H9 (cell line): ENCODE results near the gene PGPEP1. TPM values are rescaled to one million over a fixed set of nuclear protein-coding genes. Genes with fewer than 3 reads are reported as not detected.
A peak's percentile ranks its signal among the peaks of the same experiment; 100 is the strongest.

Experiments used
- DNase-seq: peaks from one replicate; pipeline ENCODE4 v3.0.0-alpha.2; 2017
- H2AFZ ChIP-seq: one replicate; pipeline ENCODE4 v1.6.1; 2013; ENCODE audit warnings: mild to moderate bottlenecking, low read length, control low read depth, moderate library complexity
- H2AK5ac ChIP-seq: 2 replicates; pipeline ENCODE4 v1.6.1; 2013; ENCODE audit warnings: low read length, control low read depth, mixed read lengths; ENCODE audit not compliant: insufficient read length
- H2BK120ac ChIP-seq: one replicate; pipeline ENCODE4 v1.6.1; 2013; ENCODE audit warnings: low read depth, mild to moderate bottlenecking, low read length, control low read depth, inconsistent platforms; ENCODE audit not compliant: poor library complexity, severe bottlenecking
- H2BK12ac ChIP-seq: 2 replicates; pipeline ENCODE4 v1.6.1; 2013; ENCODE audit warnings: low read length, control low read depth, mixed read lengths, low read depth; ENCODE audit not compliant: insufficient read length
- H2BK15ac ChIP-seq: 2 replicates; pipeline ENCODE4 v1.6.1; 2013; ENCODE audit warnings: low read depth, low read length, control low read depth
- H2BK20ac ChIP-seq: one replicate; pipeline ENCODE4 v1.6.1; 2013; ENCODE audit warnings: low read depth, mild to moderate bottlenecking, low read length, control low read depth, inconsistent platforms; ENCODE audit not compliant: poor library complexity, severe bottlenecking
- H2BK5ac ChIP-seq: 2 replicates; pipeline ENCODE4 v1.6.1; 2013; ENCODE audit warnings: low read length, control low read depth, mixed read lengths; ENCODE audit not compliant: insufficient read length
- H3K14ac ChIP-seq: 2 replicates; pipeline ENCODE4 v1.6.1; 2013; ENCODE audit warnings: low read length, control low read depth; ENCODE audit not compliant: insufficient read depth
- H3K18ac ChIP-seq: 2 replicates; pipeline ENCODE4 v1.6.1; 2013; ENCODE audit warnings: low read depth, mild to moderate bottlenecking, mixed read lengths, low read length, control low read depth; ENCODE audit not compliant: insufficient read length
- H3K23ac ChIP-seq: 2 replicates; pipeline ENCODE4 v1.6.1; 2013; ENCODE audit warnings: low read length, control low read depth, mixed read lengths, low read depth; ENCODE audit not compliant: insufficient read length
- H3K23me2 ChIP-seq: 2 replicates; pipeline ENCODE4 v1.6.1; 2013; ENCODE audit warnings: low read depth, mild to moderate bottlenecking, mixed read lengths, low read length, control low read depth; ENCODE audit not compliant: insufficient read length, poor library complexity, severe bottlenecking
- H3K27ac ChIP-seq: 2 replicates; pipeline ENCODE4 v1.5.1; 2013; ENCODE audit warnings: low read length, control low read depth, mixed read lengths, low read depth; ENCODE audit not compliant: insufficient read length
- H3K27me3 ChIP-seq: 2 replicates; pipeline ENCODE4 v1.6.1; 2013; ENCODE audit warnings: low read length, control low read depth, inconsistent platforms; ENCODE audit not compliant: insufficient read depth
- H3K4ac ChIP-seq: 2 replicates; pipeline ENCODE4 v1.6.1; 2013; ENCODE audit warnings: low read depth, mild to moderate bottlenecking, control low read depth, inconsistent platforms, low read length, moderate library complexity
- H3K4me1 ChIP-seq: 2 replicates; pipeline ENCODE4 v1.6.1; 2013; ENCODE audit warnings: low read length, control low read depth, inconsistent platforms; ENCODE audit not compliant: insufficient read depth
- H3K4me2 ChIP-seq: 2 replicates; pipeline ENCODE4 v1.6.1; 2013; ENCODE audit warnings: low read length, control low read depth, mixed read lengths; ENCODE audit not compliant: insufficient read length, insufficient read depth
- H3K56ac ChIP-seq: 2 replicates; pipeline ENCODE4 v1.6.1; 2013; ENCODE audit warnings: low read depth, mild to moderate bottlenecking, mixed read lengths, low read length, control low read depth; ENCODE audit not compliant: insufficient read length
- H3K79me1 ChIP-seq: 2 replicates; pipeline ENCODE4 v1.6.1; 2013; ENCODE audit warnings: low read depth, mild to moderate bottlenecking, moderate library complexity, low read length, control low read depth, inconsistent platforms; ENCODE audit not compliant: insufficient read depth, poor library complexity, severe bottlenecking
- H3K79me2 ChIP-seq: 2 replicates; pipeline ENCODE4 v1.6.1; 2013; ENCODE audit warnings: low read length, control low read depth, inconsistent platforms; ENCODE audit not compliant: insufficient read depth
- H3K9ac ChIP-seq: 2 replicates; pipeline ENCODE4 v1.6.1; 2013; ENCODE audit warnings: low read length, control low read depth, mixed read lengths; ENCODE audit not compliant: insufficient read length; ENCODE audit errors: extremely low read depth
- H3K9me3 ChIP-seq: one replicate; pipeline ENCODE4 v1.6.1; 2013; ENCODE audit warnings: low read depth, low read length, inconsistent platforms; ENCODE audit not compliant: control insufficient read depth
- H3T11ph ChIP-seq: one replicate; pipeline ENCODE4 v1.6.1; 2013; ENCODE audit warnings: mild to moderate bottlenecking, low read length, control low read depth, inconsistent platforms
- H4K20me1 ChIP-seq: one replicate; pipeline ENCODE4 v1.6.1; 2013; ENCODE audit not compliant: control insufficient read depth, insufficient read length, insufficient read depth
- H4K5ac ChIP-seq: 2 replicates; pipeline ENCODE4 v1.6.1; 2013; ENCODE audit warnings: low read depth, mild to moderate bottlenecking, mixed read lengths, low read length, control low read depth; ENCODE audit not compliant: insufficient read length
- H4K8ac ChIP-seq: replicated peaks from 2 replicates; pipeline ENCODE4 v1.6.1; 2013; ENCODE audit warnings: low read length, control low read depth, mixed read lengths, low read depth; ENCODE audit not compliant: insufficient read length
- H4K91ac ChIP-seq: 2 replicates; pipeline ENCODE4 v1.6.1; 2013; ENCODE audit warnings: low read depth, mild to moderate bottlenecking, moderate library complexity, mixed read lengths, low read length, control low read depth; ENCODE audit not compliant: insufficient read length
- H3K27ac Mint-ChIP-seq, 3 experiments: 2 replicates in 2 of 3; 3 replicates in 1 of 3; pipeline ENCODE4 v1.8.0; 2020 to 2021; ENCODE audit warnings: mixed read lengths in 3 of 3, mild to moderate bottlenecking in 1 of 3, moderate library complexity in 1 of 3
- H3K27me3 Mint-ChIP-seq: 2 replicates; pipeline ENCODE4 v1.8.0; 2021; ENCODE audit warnings: low read depth, mild to moderate bottlenecking, moderate library complexity, mixed read lengths
- H3K36me3 Mint-ChIP-seq, 3 experiments: 2 replicates in 2 of 3; 3 replicates in 1 of 3; pipeline ENCODE4 v1.8.0; 2020 to 2021; ENCODE audit warnings: low read depth in 3 of 3, mixed read lengths in 3 of 3; ENCODE audit not compliant: insufficient read depth in 1 of 3
- H3K4me1 Mint-ChIP-seq, 2 experiments: 2 replicates each; pipeline ENCODE4 v1.8.0; 2020; ENCODE audit warnings: mixed read lengths in 2 of 2
- H3K4me3 Mint-ChIP-seq, 2 experiments: 2 replicates in 1 of 2; 3 replicates in 1 of 2; pipeline ENCODE4 v1.8.0; 2020 to 2021; ENCODE audit warnings: mild to moderate bottlenecking in 2 of 2, mixed read lengths in 2 of 2, moderate library complexity in 1 of 2
- H3K9me3 Mint-ChIP-seq, 2 experiments: 2 replicates in 1 of 2; 3 replicates in 1 of 2; pipeline ENCODE4 v1.8.0; 2020; ENCODE audit warnings: mild to moderate bottlenecking in 2 of 2, mixed read lengths in 2 of 2, moderate library complexity in 1 of 2
- CTCF ChIP-seq: fragments of 200-600 bp; sonication (generic); conservative IDR thresholded peaks from 3 replicates; pipeline ENCODE4 v1.8.0; 2021; ENCODE audit warnings: antibody characterized with exemption, mild to moderate bottlenecking
- WGBS: extraction: QIAGEN DNeasy Blood & Tissue Kit; methylation state at CpG from one replicate; pipeline ENCODE4 v1.1.7; 2013; ENCODE audit warnings: missing lambda C conversion rate, low lambda C conversion rate, mixed read lengths; ENCODE audit not compliant: insufficient read length; ENCODE audit errors: extremely low coverage; 5-methylcytosine and 5-hydroxymethylcytosine counted together
- total RNA-seq: library from RNA; stranded (reverse); gene quantifications from 2 replicates; pipeline ENCODE4 v1.2.1, GENCODE V29; 2021

Gene PGPEP1
- total RNA-seq, 1 experiment from 2014 or later, result 64.8 TPM

GRCh38 chr19:18418029-18418482, 77.7 kb downstream of the PGPEP1 start:
- no peak overlapping the region for H4K8ac ChIP-seq
- Mint-ChIP-seq H3K4me1 (peaks cover 28 to 55% of the 10 kb centered on the region in 2 experiments), H3K36me3 (peaks cover 0 to 5% (median 0%) of the 10 kb centered on the region in 3 experiments; a peak in 1 of 7 replicates), H3K27ac (peak overlapping the region in 1 of 3 experiments; percentile 86; a peak in 1 of 7 replicates), H3K9me3 (no peaks in the 10 kb centered on the region; a peak in 2 of 5 replicates), H3K4me3 (peak overlapping the region; percentile 53 to 78; a peak in 4 of 5 replicates), H3K27me3 (peaks cover 59% of the 10 kb centered on the region)
- no peak overlapping the region for H2BK20ac ChIP-seq
- no peak overlapping the region for H3K4ac ChIP-seq
- no peak overlapping the region for H4K5ac ChIP-seq
- no peak overlapping the region for H3K9ac ChIP-seq
- H3K9me3 ChIP-seq, result no peaks in the 10 kb centered on the region
- H2AFZ ChIP-seq, result no peak overlapping the region
- no peak overlapping the region for H4K91ac ChIP-seq
- H2BK120ac ChIP-seq, result no peak overlapping the region
- H2BK5ac ChIP-seq, result no peak overlapping the region
- H2AK5ac ChIP-seq, result no peak overlapping the region
- no CpG with 5 or more reads among the region's 30 CpGs for WGBS
- peaks cover 14% of the 10 kb centered on the region for H3K23me2 ChIP-seq
- H3K56ac ChIP-seq, result no peak overlapping the region
- H3K27ac ChIP-seq, result no peak overlapping the region
- H3T11ph ChIP-seq, result no peak overlapping the region
- H3K23ac ChIP-seq, result no peak overlapping the region
- no peak overlapping the region for H2BK15ac ChIP-seq
- no peak for TF ChIP-seq CTCF
- H3K14ac ChIP-seq, result no peak overlapping the region
- no peak overlapping the region for H3K18ac ChIP-seq
- no peaks in the 10 kb centered on the region for H3K79me2 ChIP-seq
- H4K20me1 ChIP-seq, result no peaks in the 10 kb centered on the region
- H3K27me3 ChIP-seq, result no peaks in the 10 kb centered on the region; the same call in 1 of the 2 replicates
- H2BK12ac ChIP-seq, result no peak overlapping the region
- no peaks in the 10 kb centered on the region for H3K79me1 ChIP-seq
- H3K4me2 ChIP-seq, result peak overlapping the region; percentile 6
- peaks cover 4% of the 10 kb centered on the region; the same call in 1 of the 2 replicates for H3K4me1 ChIP-seq
- no peak for DNase-seq
